Endodermal cell (in vitro differentiated cells): ENCODE data around the gene TPCN2. TPM values are rescaled to one million over a fixed set of nuclear protein-coding genes. Genes with fewer than 3 reads are reported as not detected.
A peak's percentile ranks its signal among the peaks of the same experiment; 100 is the strongest.
"Not testable (repeated sequence)": the region's sequence is repeated elsewhere in the genome, so short reads cannot be mapped to it uniquely, and the experiment has no call there.

ENCODE experiments used
- DNase-seq: peaks from one replicate; pipeline ENCODE4 v3.0.0-alpha.2; 2017
- H3K27ac ChIP-seq: 2 replicates; pipeline ENCODE4 v1.5.1; 2013; ENCODE audit warnings: mild to moderate bottlenecking, low read depth, low read length, moderate library complexity
- H3K27me3 ChIP-seq: 2 replicates; pipeline ENCODE4 v1.6.1; 2013; ENCODE audit warnings: mild to moderate bottlenecking, low read length, moderate library complexity; ENCODE audit not compliant: insufficient read depth, control insufficient read depth, poor library complexity, severe bottlenecking
- H3K36me3 ChIP-seq: 2 replicates; pipeline ENCODE4 v1.7.0; 2013; ENCODE audit warnings: mild to moderate bottlenecking, low read length, moderate library complexity; ENCODE audit not compliant: control insufficient read depth, insufficient read depth
- H3K4me1 ChIP-seq: one replicate; pipeline ENCODE4 v1.7.0; 2013; ENCODE audit warnings: low read length; ENCODE audit not compliant: control insufficient read depth, insufficient read depth
- H3K4me3 ChIP-seq: 2 replicates; pipeline ENCODE4 v1.5.1; 2013; ENCODE audit warnings: mild to moderate bottlenecking, low read length, moderate library complexity
- H3K9ac ChIP-seq: 2 replicates; pipeline ENCODE4 v1.6.1; 2013; ENCODE audit warnings: mild to moderate bottlenecking, low read length, moderate library complexity; ENCODE audit not compliant: poor library complexity, severe bottlenecking; ENCODE audit errors: extremely low read depth
- H3K9me3 ChIP-seq: 2 replicates; pipeline ENCODE4 v1.6.1; 2013; ENCODE audit warnings: mild to moderate bottlenecking, low read length, moderate library complexity; ENCODE audit not compliant: control insufficient read depth
- H3K27ac Mint-ChIP-seq: 2 replicates; pipeline ENCODE4 v1.8.0; 2020; ENCODE audit warnings: mixed read lengths
- H3K27me3 Mint-ChIP-seq: 2 replicates; pipeline ENCODE4 v1.8.0; 2021; ENCODE audit warnings: mild to moderate bottlenecking, mixed read lengths; ENCODE audit not compliant: insufficient read depth
- H3K36me3 Mint-ChIP-seq: 2 replicates; pipeline ENCODE4 v1.8.0; 2020; ENCODE audit warnings: low read depth, mixed read lengths
- H3K4me1 Mint-ChIP-seq: 2 replicates; pipeline ENCODE4 v1.8.0; 2020; ENCODE audit warnings: mixed read lengths
- H3K4me3 Mint-ChIP-seq: 2 replicates; pipeline ENCODE4 v1.8.0; 2020; ENCODE audit warnings: mild to moderate bottlenecking, moderate library complexity, mixed read lengths
- H3K9me3 Mint-ChIP-seq: 2 replicates; pipeline ENCODE4 v1.8.0; 2020; ENCODE audit warnings: mild to moderate bottlenecking, mixed read lengths
- WGBS, 2 experiments: methylation state at CpG; one replicate each; pipeline versions ENCODE4 v1.1.5 to v1.1.7; 2013; ENCODE audit warnings: missing lambda C conversion rate in 2 of 2, mixed read lengths in 1 of 2; ENCODE audit not compliant: insufficient coverage in 1 of 2, insufficient read length in 1 of 2; 5-methylcytosine and 5-hydroxymethylcytosine counted together
- total RNA-seq, 2 donors: library from RNA; stranded (reverse); fragmentation: NEBNext Ultra II Directional in 1 of 2; extraction: Animal tissue kit (Norgen Biotek cat#: 25700) in 1 of 2; gene quantifications; 2 replicates in 1 of 2; 3 replicates in 1 of 2; pipeline ENCODE4 v1.2.1, GENCODE V29; 2021
- TF ChIP-seq, protein P1 (sequence below): fragments of 200-600 bp; sonication (generic); conservative IDR thresholded peaks from 2 replicates; pipeline ENCODE4 v1.5.0; 2021; ENCODE audit warnings: antibody characterized with exemption, mild to moderate bottlenecking

TPCN2 gene
- total RNA-seq, 2 donors from 2014 or later: 20.7 to 27.9 TPM

GRCh38 chr11:69138265-69138664 lies 89.5 kb downstream of the TPCN2 start:
- Mint-ChIP-seq H3K27me3 (peaks cover 2% of the 10 kb centered on the region), H3K27ac (no peak overlapping the region), H3K4me1 (peaks cover 4% of the 10 kb centered on the region), H3K36me3 (no peaks in the 10 kb centered on the region), H3K4me3 (no peak overlapping the region), H3K9me3 (peaks cover 13% of the 10 kb centered on the region)
- H3K36me3 ChIP-seq: no peaks in the 10 kb centered on the region
- H3K27me3 ChIP-seq: no peaks in the 10 kb centered on the region
- WGBS, 2 experiments: 43 to 81% methylated on average over 1 to 3 of the region's 3 CpGs
- DNase-seq: peak; percentile 49
- H3K27ac ChIP-seq: no peak overlapping the region
- no peak overlapping the region for H3K4me3 ChIP-seq
- TF ChIP-seq, protein P1, sequence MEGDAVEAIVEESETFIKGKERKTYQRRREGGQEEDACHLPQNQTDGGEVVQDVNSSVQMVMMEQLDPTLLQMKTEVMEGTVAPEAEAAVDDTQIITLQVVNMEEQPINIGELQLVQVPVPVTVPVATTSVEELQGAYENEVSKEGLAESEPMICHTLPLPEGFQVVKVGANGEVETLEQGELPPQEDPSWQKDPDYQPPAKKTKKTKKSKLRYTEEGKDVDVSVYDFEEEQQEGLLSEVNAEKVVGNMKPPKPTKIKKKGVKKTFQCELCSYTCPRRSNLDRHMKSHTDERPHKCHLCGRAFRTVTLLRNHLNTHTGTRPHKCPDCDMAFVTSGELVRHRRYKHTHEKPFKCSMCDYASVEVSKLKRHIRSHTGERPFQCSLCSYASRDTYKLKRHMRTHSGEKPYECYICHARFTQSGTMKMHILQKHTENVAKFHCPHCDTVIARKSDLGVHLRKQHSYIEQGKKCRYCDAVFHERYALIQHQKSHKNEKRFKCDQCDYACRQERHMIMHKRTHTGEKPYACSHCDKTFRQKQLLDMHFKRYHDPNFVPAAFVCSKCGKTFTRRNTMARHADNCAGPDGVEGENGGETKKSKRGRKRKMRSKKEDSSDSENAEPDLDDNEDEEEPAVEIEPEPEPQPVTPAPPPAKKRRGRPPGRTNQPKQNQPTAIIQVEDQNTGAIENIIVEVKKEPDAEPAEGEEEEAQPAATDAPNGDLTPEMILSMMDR: no peak
- peaks cover 4% of the 10 kb centered on the region for H3K9me3 ChIP-seq
- H3K4me1 ChIP-seq: no peaks in the 10 kb centered on the region
- no peak overlapping the region for H3K9ac ChIP-seq

- not testable (repeated sequence) for H3K4me1 Mint-ChIP-seq, H3K36me3 Mint-ChIP-seq, DNase-seq, H3K9me3 Mint-ChIP-seq, H3K36me3 ChIP-seq, H3K27ac Mint-ChIP-seq, H3K4me1 ChIP-seq, H3K4me3 ChIP-seq, H3K27me3 Mint-ChIP-seq, H3K4me3 Mint-ChIP-seq, H3K9ac ChIP-seq, H3K27me3 ChIP-seq, H3K9me3 ChIP-seq, H3K27ac ChIP-seq
- 92 to 94% methylated on average over 7 of the region's 7 CpGs for WGBS, 2 experiments
Measured at GRCh38 chr11:69140161-69140560, 91.4 kb downstream of the TPCN2 start.

DNA sequence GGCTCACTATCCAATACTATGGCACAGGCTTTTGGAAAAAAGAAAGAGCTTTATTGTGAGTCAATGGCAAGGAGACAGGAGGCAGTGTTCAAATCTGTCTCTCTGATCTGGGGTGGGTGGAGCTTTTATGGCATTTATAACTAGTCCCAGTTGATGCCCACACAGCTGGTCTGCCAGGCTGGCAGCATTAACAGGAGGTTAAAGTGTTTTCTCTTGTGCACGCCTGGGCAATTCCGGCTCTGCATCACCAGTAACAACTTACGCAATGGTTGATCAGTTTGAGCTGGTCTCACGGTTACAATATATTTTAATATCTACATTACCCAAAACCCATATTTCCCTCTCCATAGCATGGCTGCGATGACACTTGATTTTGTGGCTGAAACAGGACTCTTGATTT lies 91.9 kb downstream of the TPCN2 start:
- Mint-ChIP-seq H3K4me1 (peaks cover 4% of the 10 kb centered on the region), H3K9me3 (peaks cover 3% of the 10 kb centered on the region), H3K36me3 (no peaks in the 10 kb centered on the region), H3K27me3 (no peaks in the 10 kb centered on the region), H3K27ac (no peak overlapping the region), H3K4me3 (no peak overlapping the region)
- Histone ChIP-seq H3K36me3 (no peaks in the 10 kb centered on the region), H3K9ac (no peak overlapping the region), H3K27me3 (no peaks in the 10 kb centered on the region), H3K9me3 (peaks cover 4% of the 10 kb centered on the region), H3K4me3 (no peak overlapping the region), H3K27ac (no peak overlapping the region), H3K4me1 (no peaks in the 10 kb centered on the region)
- 93 to 98% methylated on average over 5 of the region's 5 CpGs for WGBS, 2 experiments
- TF ChIP-seq, protein P1: no peak
- DNase-seq: no peak

- H3K27ac ChIP-seq: no peak overlapping the region
- WGBS, 2 experiments: 84 to 85% methylated on average over 8 of the region's 8 CpGs
- no peak overlapping the region for H3K4me3 ChIP-seq
- H3K9me3 Mint-ChIP-seq: peaks cover 8% of the 10 kb centered on the region
- H3K9me3 ChIP-seq: peaks cover 15% of the 10 kb centered on the region
- no peak for DNase-seq
- H3K36me3 ChIP-seq: no peaks in the 10 kb centered on the region
- H3K4me1 Mint-ChIP-seq: peaks cover 4% of the 10 kb centered on the region
- no peaks in the 10 kb centered on the region for H3K36me3 Mint-ChIP-seq
- no peaks in the 10 kb centered on the region for H3K4me1 ChIP-seq
- no peak overlapping the region for H3K4me3 Mint-ChIP-seq
- TF ChIP-seq, protein P1: no peak
- H3K27me3 ChIP-seq: no peaks in the 10 kb centered on the region
- H3K27ac Mint-ChIP-seq: no peak overlapping the region
- no peak overlapping the region for H3K9ac ChIP-seq
- H3K27me3 Mint-ChIP-seq: no peaks in the 10 kb centered on the region
Measured at GRCh38 chr11:69141742-69142141, 93.0 kb downstream of the TPCN2 start.
